Skeletal muscle satellite cell (primary cell): ENCODE data around the gene KCNIP3.
"Not testable (repeated sequence)": the region's sequence is repeated elsewhere in the genome, so short reads cannot be mapped to it uniquely, and the experiment has no call there.

Experiments used
- H3K27me3 ChIP-seq: 2 replicates; pipeline ENCODE4 v1.7.0; 2013; ENCODE audit warnings: low read length; ENCODE audit not compliant: control insufficient read depth, insufficient read depth
- H3K36me3 ChIP-seq: 2 replicates; pipeline ENCODE4 v1.7.0; 2013; ENCODE audit warnings: mild to moderate bottlenecking, control low read depth, low read length; ENCODE audit not compliant: insufficient read depth
- H3K4me1 ChIP-seq: 2 replicates; pipeline ENCODE4 v1.7.0; 2013; ENCODE audit warnings: low read length; ENCODE audit not compliant: control insufficient read depth, insufficient read depth
- H3K4me2 ChIP-seq: 2 replicates; pipeline ENCODE4 v1.7.0; 2013; ENCODE audit warnings: mild to moderate bottlenecking, low read length
- H3K4me3 ChIP-seq: 2 replicates; pipeline ENCODE4 v1.7.0; 2013; ENCODE audit warnings: low read length
- H3K9ac ChIP-seq: 2 replicates; pipeline ENCODE4 v1.7.0; 2013; ENCODE audit warnings: mild to moderate bottlenecking, low read depth, low read length, moderate library complexity
- H3K9me3 ChIP-seq: replicated peaks from 2 replicates; pipeline ENCODE4 v1.7.0; 2013; ENCODE audit warnings: mild to moderate bottlenecking, control low read depth, low read length

KCNIP3 gene

DNA sequence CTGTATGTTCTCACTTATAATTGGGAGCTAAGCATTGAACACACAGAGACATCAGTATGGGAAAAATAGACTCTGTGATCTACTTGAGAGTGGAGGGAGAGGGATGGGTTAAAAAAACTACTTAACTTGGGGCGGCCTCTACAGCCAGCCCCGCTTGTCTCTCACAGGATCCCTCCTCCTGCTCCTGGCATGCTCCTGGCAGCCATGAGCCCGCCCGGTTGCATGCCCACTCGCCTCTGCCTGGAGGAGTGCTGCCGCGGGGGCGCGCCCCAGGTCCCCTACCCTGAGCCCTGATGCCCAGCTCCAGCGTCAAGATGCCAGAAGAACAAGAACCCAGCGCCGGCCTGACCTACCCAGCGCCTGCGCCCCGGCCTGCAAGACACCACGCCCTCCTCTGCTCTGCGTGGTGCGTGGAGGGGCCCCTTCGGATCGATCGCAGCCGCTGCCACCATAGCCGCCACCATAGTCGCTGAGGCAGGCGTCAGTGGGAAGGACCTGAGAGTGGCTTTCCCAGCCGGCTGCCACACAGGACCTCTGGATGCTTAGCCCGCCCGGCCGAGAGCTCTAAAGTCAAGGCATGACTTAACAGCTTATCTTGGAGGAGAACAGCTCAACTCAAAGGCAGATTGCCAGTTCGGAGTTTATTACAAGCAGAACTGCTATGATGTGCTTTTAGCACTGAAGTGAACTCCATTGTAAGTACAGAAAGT, 138.2 kb downstream of the KCNIP3 start:
- H3K4me3 ChIP-seq, H3K27me3 ChIP-seq, H3K9me3 ChIP-seq, H3K4me2 ChIP-seq, H3K36me3 ChIP-seq, H3K9ac ChIP-seq, H3K4me1 ChIP-seq: not testable (repeated sequence)
